HEK293 (cell line): ENCODE measurements around the gene USP1.

ENCODE experiments used
- FEZF1 ChIP-seq: fragments of 450-650 bp; formaldehyde crosslinking; IDR thresholded peaks from 2 replicates; pipeline ENCODE4 v1.5.1; 2016; ENCODE audit warnings: missing biosample characterization, missing genetic modification characterization
- GLIS1 ChIP-seq: fragments of 450-650 bp; formaldehyde crosslinking; IDR thresholded peaks from 2 replicates; pipeline ENCODE4 v1.5.1; 2016; ENCODE audit warnings: missing biosample characterization, missing genetic modification characterization
- IKZF3 ChIP-seq: fragments of 450-650 bp; IDR thresholded peaks from 2 replicates; pipeline ENCODE4 v1.5.0; 2018; ENCODE audit warnings: missing biosample characterization, mild to moderate bottlenecking, missing genetic modification characterization, moderate library complexity
- KLF7 ChIP-seq: fragments of 450-650 bp; formaldehyde crosslinking; IDR thresholded peaks from 2 replicates; pipeline ENCODE4 v1.5.1; 2016; ENCODE audit warnings: missing biosample characterization, missing genetic modification characterization, borderline replicate concordance
- OSR2 ChIP-seq: fragments of 450-650 bp; formaldehyde crosslinking; IDR thresholded peaks from 2 replicates; pipeline ENCODE4 v1.5.1; 2016; ENCODE audit warnings: missing biosample characterization, missing genetic modification characterization
- SP2 ChIP-seq: fragments of 450-650 bp; formaldehyde crosslinking; IDR thresholded peaks from 2 replicates; pipeline ENCODE4 v1.5.1; 2016; ENCODE audit warnings: missing biosample characterization, missing genetic modification characterization
- YY1 ChIP-seq: fragments of 450-650 bp; formaldehyde crosslinking; IDR thresholded peaks from 2 replicates; pipeline ENCODE4 v1.5.1; 2018; ENCODE audit warnings: missing biosample characterization, missing genetic modification characterization
- ZBTB21 ChIP-seq: fragments of 450-650 bp; formaldehyde crosslinking; IDR thresholded peaks from 2 replicates; pipeline ENCODE4 v1.5.1; 2017; ENCODE audit warnings: missing biosample characterization, missing genetic modification characterization
- ZIC2 ChIP-seq: fragments of 450-650 bp; formaldehyde crosslinking; IDR thresholded peaks from 2 replicates; pipeline ENCODE4 v1.5.1; 2016; ENCODE audit warnings: missing biosample characterization, missing genetic modification characterization
- ZNF112 ChIP-seq: fragments of 450-650 bp; formaldehyde crosslinking; IDR thresholded peaks from 2 replicates; pipeline ENCODE4 v1.5.0; 2017; ENCODE audit warnings: missing biosample characterization, missing genetic modification characterization
- ZNF121 ChIP-seq: fragments of 450-650 bp; formaldehyde crosslinking; IDR thresholded peaks from 2 replicates; pipeline ENCODE4 v1.5.1; 2016; ENCODE audit warnings: missing biosample characterization, missing genetic modification characterization
- ZNF248 ChIP-seq: fragments of 450-650 bp; formaldehyde crosslinking; IDR thresholded peaks from 2 replicates; pipeline ENCODE4 v1.5.1; 2017; ENCODE audit warnings: missing biosample characterization, missing genetic modification characterization
- ZNF37A ChIP-seq: fragments of 450-650 bp; IDR thresholded peaks from 2 replicates; pipeline ENCODE4 v1.5.1; 2018; ENCODE audit warnings: missing biosample characterization, missing genetic modification characterization
- ZNF404 ChIP-seq: fragments of 450-650 bp; formaldehyde crosslinking; IDR thresholded peaks from 2 replicates; pipeline ENCODE4 v1.5.1; 2017; ENCODE audit warnings: missing biosample characterization, missing genetic modification characterization
- ZNF549 ChIP-seq: fragments of 450-650 bp; IDR thresholded peaks from 2 replicates; pipeline ENCODE4 v1.5.1; 2018; ENCODE audit warnings: missing biosample characterization, missing genetic modification characterization, mild to moderate bottlenecking, inconsistent platforms, moderate library complexity
- ZNF623 ChIP-seq: fragments of 450-650 bp; formaldehyde crosslinking; IDR thresholded peaks from 2 replicates; pipeline ENCODE4 v1.5.1; 2016; ENCODE audit warnings: missing biosample characterization, missing genetic modification characterization
- ZNF830 ChIP-seq: fragments of 450-650 bp; IDR thresholded peaks from 2 replicates; pipeline ENCODE4 v1.5.0; 2018; ENCODE audit warnings: missing biosample characterization, missing genetic modification characterization, low read depth, mild to moderate bottlenecking, moderate library complexity
- ZNF843 ChIP-seq: fragments of 450-650 bp; formaldehyde crosslinking; IDR thresholded peaks from 2 replicates; pipeline ENCODE4 v1.5.1; 2016; ENCODE audit warnings: missing biosample characterization, missing genetic modification characterization
- TF ChIP-seq, protein P1 (sequence below): fragments of 450-650 bp; formaldehyde crosslinking; IDR thresholded peaks from 2 replicates; pipeline ENCODE4 v1.5.1; 2017; ENCODE audit warnings: missing biosample characterization, missing genetic modification characterization
- TF ChIP-seq, protein P2 (sequence below): fragments of 450-650 bp; formaldehyde crosslinking; IDR thresholded peaks from 2 replicates; pipeline ENCODE4 v1.5.1; 2016; ENCODE audit warnings: missing biosample characterization, missing genetic modification characterization
- TF ChIP-seq, protein P3 (sequence below): fragments of 450-650 bp; formaldehyde crosslinking; IDR thresholded peaks from 2 replicates; pipeline ENCODE4 v1.5.1; 2017; ENCODE audit warnings: missing biosample characterization, missing genetic modification characterization
- TF ChIP-seq, protein P4 (sequence below): fragments of 450-650 bp; formaldehyde crosslinking; IDR thresholded peaks from 2 replicates; pipeline ENCODE4 v1.5.1; 2016; ENCODE audit warnings: missing biosample characterization, missing genetic modification characterization
- TF ChIP-seq, protein P5 (sequence below): fragments of 450-650 bp; formaldehyde crosslinking; IDR thresholded peaks from 2 replicates; pipeline ENCODE4 v1.5.1; 2016; ENCODE audit warnings: missing biosample characterization, missing genetic modification characterization
- TF ChIP-seq, protein P6 (sequence below): fragments of 450-650 bp; formaldehyde crosslinking; IDR thresholded peaks from 2 replicates; pipeline ENCODE4 v1.5.1; 2016; ENCODE audit warnings: missing biosample characterization, missing genetic modification characterization
- TF ChIP-seq, protein P7 (sequence below): fragments of 450-650 bp; formaldehyde crosslinking; IDR thresholded peaks from 2 replicates; pipeline ENCODE4 v1.5.1; 2016; ENCODE audit warnings: missing biosample characterization, missing genetic modification characterization

The USP1 gene

DNA sequence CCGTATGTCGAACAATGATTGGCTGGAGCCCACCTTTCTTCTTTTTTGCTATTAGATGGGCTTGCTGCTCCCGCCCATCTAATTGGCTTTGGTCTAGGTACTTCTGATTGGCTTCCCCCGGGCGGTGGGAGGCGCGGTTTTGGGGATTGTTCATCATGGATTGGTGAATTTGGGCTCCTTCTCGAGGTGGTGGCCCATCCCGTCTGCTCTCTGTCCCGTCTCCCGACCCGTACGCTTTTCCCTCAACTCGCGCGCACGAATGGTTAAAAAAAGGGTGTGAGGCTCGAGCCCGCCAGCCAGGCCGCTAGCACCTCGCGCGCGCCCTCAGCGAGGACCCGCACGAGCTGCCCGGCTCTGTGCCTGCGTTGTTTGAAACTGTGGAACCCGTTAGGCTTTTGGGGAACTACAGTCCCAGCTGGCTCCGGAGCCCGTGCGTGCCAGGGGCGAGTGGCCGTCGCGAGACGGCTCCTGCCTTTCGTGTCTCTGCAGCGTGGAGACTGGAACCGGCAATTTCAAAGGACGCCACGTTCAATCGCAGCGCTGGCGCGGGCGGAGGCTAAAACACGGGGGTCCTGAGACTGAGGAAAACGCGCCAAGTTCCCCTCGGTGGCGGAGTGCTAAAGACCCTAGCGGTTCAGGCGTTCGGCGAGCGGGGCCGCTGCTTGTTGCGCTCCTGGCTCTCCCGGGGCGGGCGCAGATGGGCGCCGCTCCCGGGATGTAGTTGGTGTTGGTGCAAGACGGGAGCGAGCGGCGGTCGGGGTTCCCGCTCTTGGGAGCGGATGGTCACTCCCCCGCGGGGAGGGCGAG is at the start of gene USP1 (continued):
- TF ChIP-seq ZNF248 (tag by site-specific recombination) (no peak), KLF7 (tag by site-specific recombination) (peak; percentile 87), ZNF830 (tag by site-specific recombination) (no peak), ZNF121 (tag by site-specific recombination) (peak; percentile 13; the same call in 1 of the 2 replicates), OSR2 (tag by site-specific recombination) (0 out of 2 replicates have a peak, but pooled peaks have one; percentile 7), ZNF404 (tag by site-specific recombination) (no peak), GLIS1 (tag by site-specific recombination) (no peak; the same call in 1 of the 2 replicates), ZBTB21 (tag by site-specific recombination) (peak; percentile 65), SP2 (tag by site-specific recombination) (peak; percentile 97), ZNF112 (tag by site-specific recombination) (no peak), ZNF549 (tag by site-specific recombination) (no peak), YY1 (tag by site-specific recombination) (peak; percentile 73), ZNF623 (0 out of 2 replicates have a peak, but pooled peaks have one; percentile 23), ZNF37A (tag by site-specific recombination) (no peak), IKZF3 (peak; percentile 79), ZIC2 (peak; percentile 45), ZNF843 (tag by site-specific recombination) (peak; percentile 65), FEZF1 (tag by site-specific recombination) (peak; percentile 6; the same call in 1 of the 2 replicates)
- TF ChIP-seq, protein P1, sequence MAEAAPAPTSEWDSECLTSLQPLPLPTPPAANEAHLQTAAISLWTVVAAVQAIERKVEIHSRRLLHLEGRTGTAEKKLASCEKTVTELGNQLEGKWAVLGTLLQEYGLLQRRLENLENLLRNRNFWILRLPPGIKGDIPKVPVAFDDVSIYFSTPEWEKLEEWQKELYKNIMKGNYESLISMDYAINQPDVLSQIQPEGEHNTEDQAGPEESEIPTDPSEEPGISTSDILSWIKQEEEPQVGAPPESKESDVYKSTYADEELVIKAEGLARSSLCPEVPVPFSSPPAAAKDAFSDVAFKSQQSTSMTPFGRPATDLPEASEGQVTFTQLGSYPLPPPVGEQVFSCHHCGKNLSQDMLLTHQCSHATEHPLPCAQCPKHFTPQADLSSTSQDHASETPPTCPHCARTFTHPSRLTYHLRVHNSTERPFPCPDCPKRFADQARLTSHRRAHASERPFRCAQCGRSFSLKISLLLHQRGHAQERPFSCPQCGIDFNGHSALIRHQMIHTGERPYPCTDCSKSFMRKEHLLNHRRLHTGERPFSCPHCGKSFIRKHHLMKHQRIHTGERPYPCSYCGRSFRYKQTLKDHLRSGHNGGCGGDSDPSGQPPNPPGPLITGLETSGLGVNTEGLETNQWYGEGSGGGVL (tag by site-specific recombination) = peak; percentile 10; the same call in 1 of the 2 replicates
- TF ChIP-seq, protein P2, sequence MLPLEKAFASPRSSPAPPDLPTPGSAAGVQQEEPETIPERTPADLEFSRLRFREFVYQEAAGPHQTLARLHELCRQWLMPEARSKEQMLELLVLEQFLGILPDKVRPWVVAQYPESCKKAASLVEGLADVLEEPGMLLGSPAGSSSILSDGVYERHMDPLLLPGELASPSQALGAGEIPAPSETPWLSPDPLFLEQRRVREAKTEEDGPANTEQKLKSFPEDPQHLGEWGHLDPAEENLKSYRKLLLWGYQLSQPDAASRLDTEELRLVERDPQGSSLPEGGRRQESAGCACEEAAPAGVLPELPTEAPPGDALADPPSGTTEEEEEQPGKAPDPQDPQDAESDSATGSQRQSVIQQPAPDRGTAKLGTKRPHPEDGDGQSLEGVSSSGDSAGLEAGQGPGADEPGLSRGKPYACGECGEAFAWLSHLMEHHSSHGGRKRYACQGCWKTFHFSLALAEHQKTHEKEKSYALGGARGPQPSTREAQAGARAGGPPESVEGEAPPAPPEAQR (tag by site-specific recombination) = peak; percentile 90
- TF ChIP-seq, protein P3, sequence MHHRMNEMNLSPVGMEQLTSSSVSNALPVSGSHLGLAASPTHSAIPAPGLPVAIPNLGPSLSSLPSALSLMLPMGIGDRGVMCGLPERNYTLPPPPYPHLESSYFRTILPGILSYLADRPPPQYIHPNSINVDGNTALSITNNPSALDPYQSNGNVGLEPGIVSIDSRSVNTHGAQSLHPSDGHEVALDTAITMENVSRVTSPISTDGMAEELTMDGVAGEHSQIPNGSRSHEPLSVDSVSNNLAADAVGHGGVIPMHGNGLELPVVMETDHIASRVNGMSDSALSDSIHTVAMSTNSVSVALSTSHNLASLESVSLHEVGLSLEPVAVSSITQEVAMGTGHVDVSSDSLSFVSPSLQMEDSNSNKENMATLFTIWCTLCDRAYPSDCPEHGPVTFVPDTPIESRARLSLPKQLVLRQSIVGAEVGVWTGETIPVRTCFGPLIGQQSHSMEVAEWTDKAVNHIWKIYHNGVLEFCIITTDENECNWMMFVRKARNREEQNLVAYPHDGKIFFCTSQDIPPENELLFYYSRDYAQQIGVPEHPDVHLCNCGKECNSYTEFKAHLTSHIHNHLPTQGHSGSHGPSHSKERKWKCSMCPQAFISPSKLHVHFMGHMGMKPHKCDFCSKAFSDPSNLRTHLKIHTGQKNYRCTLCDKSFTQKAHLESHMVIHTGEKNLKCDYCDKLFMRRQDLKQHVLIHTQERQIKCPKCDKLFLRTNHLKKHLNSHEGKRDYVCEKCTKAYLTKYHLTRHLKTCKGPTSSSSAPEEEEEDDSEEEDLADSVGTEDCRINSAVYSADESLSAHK = 0 out of 2 replicates have a peak, but pooled peaks have one; percentile 46
- TF ChIP-seq, protein P4, sequence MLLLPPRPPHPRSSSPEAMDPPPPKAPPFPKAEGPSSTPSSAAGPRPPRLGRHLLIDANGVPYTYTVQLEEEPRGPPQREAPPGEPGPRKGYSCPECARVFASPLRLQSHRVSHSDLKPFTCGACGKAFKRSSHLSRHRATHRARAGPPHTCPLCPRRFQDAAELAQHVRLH (tag by site-specific recombination) = peak; percentile 46; the same call in 1 of the 2 replicates
- TF ChIP-seq, protein P5, sequence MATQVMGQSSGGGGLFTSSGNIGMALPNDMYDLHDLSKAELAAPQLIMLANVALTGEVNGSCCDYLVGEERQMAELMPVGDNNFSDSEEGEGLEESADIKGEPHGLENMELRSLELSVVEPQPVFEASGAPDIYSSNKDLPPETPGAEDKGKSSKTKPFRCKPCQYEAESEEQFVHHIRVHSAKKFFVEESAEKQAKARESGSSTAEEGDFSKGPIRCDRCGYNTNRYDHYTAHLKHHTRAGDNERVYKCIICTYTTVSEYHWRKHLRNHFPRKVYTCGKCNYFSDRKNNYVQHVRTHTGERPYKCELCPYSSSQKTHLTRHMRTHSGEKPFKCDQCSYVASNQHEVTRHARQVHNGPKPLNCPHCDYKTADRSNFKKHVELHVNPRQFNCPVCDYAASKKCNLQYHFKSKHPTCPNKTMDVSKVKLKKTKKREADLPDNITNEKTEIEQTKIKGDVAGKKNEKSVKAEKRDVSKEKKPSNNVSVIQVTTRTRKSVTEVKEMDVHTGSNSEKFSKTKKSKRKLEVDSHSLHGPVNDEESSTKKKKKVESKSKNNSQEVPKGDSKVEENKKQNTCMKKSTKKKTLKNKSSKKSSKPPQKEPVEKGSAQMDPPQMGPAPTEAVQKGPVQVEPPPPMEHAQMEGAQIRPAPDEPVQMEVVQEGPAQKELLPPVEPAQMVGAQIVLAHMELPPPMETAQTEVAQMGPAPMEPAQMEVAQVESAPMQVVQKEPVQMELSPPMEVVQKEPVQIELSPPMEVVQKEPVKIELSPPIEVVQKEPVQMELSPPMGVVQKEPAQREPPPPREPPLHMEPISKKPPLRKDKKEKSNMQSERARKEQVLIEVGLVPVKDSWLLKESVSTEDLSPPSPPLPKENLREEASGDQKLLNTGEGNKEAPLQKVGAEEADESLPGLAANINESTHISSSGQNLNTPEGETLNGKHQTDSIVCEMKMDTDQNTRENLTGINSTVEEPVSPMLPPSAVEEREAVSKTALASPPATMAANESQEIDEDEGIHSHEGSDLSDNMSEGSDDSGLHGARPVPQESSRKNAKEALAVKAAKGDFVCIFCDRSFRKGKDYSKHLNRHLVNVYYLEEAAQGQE = peak; percentile 22; the same call in 1 of the 2 replicates
- TF ChIP-seq, protein P6, sequence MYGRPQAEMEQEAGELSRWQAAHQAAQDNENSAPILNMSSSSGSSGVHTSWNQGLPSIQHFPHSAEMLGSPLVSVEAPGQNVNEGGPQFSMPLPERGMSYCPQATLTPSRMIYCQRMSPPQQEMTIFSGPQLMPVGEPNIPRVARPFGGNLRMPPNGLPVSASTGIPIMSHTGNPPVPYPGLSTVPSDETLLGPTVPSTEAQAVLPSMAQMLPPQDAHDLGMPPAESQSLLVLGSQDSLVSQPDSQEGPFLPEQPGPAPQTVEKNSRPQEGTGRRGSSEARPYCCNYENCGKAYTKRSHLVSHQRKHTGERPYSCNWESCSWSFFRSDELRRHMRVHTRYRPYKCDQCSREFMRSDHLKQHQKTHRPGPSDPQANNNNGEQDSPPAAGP = peak; percentile 75
- TF ChIP-seq, protein P7, sequence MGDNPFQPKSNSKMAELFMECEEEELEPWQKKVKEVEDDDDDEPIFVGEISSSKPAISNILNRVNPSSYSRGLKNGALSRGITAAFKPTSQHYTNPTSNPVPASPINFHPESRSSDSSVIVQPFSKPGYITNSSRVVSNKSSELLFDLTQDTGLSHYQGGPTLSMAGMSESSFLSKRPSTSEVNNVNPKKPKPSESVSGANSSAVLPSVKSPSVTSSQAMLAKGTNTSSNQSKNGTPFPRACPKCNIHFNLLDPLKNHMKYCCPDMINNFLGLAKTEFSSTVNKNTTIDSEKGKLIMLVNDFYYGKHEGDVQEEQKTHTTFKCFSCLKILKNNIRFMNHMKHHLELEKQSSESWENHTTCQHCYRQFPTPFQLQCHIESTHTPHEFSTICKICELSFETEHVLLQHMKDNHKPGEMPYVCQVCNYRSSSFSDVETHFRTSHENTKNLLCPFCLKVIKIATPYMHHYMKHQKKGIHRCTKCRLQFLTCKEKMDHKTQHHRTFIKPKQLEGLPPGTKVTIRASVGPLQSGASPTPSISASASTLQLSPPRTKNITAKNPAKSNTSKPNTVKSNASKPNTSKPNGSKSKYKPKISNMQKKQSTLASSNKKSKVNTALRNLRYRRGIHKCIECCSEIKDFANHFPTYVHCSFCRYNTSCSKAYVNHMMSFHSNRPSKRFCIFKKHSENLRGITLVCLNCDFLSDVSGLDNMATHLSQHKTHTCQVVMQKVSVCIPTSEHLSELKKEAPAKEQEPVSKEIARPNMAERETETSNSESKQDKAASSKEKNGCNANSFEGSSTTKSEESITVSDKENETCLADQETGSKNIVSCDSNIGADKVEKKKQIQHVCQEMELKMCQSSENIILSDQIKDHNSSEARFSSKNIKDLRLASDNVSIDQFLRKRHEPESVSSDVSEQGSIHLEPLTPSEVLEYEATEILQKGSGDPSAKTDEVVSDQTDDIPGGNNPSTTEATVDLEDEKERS (tag by site-specific recombination) = no peak
